ENCODE data around the gene ADIG. TPM values are rescaled to one million over a fixed set of nuclear protein-coding genes. Genes with fewer than 3 reads are reported as not detected.

ADIG gene
- total and polyA plus RNA-seq, 2 experiments from 2014 or later, result not detected

GRCh38 chr20:38555395-38555794 lies 25.6 kb upstream of the ADIG start:
- Histone ChIP-seq H3K4me2 (ENCODE audit: unreplicated experiment) (no peak overlapping the region), H4K20me1 (ENCODE audit: insufficient read depth) (no peaks in the 10 kb centered on the region), H2AFZ (no peak overlapping the region), H3K79me2 (ENCODE audit: insufficient read depth) (no peaks in the 10 kb centered on the region), H3K27me3 (replicated peaks; ENCODE audit: insufficient read depth) (no peaks in the 10 kb centered on the region), H3K9me2 (ENCODE audit: insufficient read depth) (no peaks in the 10 kb centered on the region), H3K9me3 (ENCODE audit: low read depth) (no peaks in the 10 kb centered on the region), H3K4me3 (no peak overlapping the region), H3K36me3 (ENCODE audit: low read depth) (peaks cover 71% of the 10 kb centered on the region), H3K27ac (no peak overlapping the region), H3F3A (ENCODE audit: insufficient read depth) (peaks cover 14% of the 10 kb centered on the region; the same call in 1 of the 2 replicates), H3K4me1 (ENCODE audit: insufficient read depth) (peaks cover 9% of the 10 kb centered on the region), H3K9ac (no peak overlapping the region)
- DNase-seq, result no peak
- in situ Hi-C loops (cut with MboI), result no loop called here
- TF ChIP-seq EZH2 (IDR thresholded peaks at IDR 0.05; ENCODE audit: insufficient read depth, poor library complexity, severe bottlenecking) (no peak), EZH2phosphoT487 (IDR thresholded peaks at IDR 0.05; ENCODE audit: insufficient read depth, low read depth) (no peak)

GRCh38 chr20:38557174-38557573 lies 23.8 kb upstream of the ADIG start:
- H3K27me3 ChIP-seq (replicated peaks; ENCODE audit: insufficient read depth), result no peaks in the 10 kb centered on the region
- H3K36me3 ChIP-seq (ENCODE audit: low read depth), result peaks cover 64% of the 10 kb centered on the region
- peaks cover 9% of the 10 kb centered on the region for H3K4me1 ChIP-seq (ENCODE audit: insufficient read depth)

GRCh38 chr20:38558596-38559360 lies 22.2 kb upstream of the ADIG start:
- H3K36me3 ChIP-seq (ENCODE audit: low read depth), result peaks cover 58% of the 10 kb centered on the region
- 98% methylated on average over 3 of the region's 3 CpGs for WGBS, 2 experiments (ENCODE audit: low coverage in 1 of 2, low lambda C conversion rate in 2 of 2, missing lambda C conversion rate in 2 of 2)

More at GRCh38 chr20:38557174-38557573, 23.8 kb upstream of the ADIG start:
- no peaks in the 10 kb centered on the region for H3K9me3 ChIP-seq (ENCODE audit: low read depth)
- no peak overlapping the region for H2AFZ ChIP-seq
- no peak overlapping the region for H3K27ac ChIP-seq
- peaks cover 14% of the 10 kb centered on the region; the same call in 1 of the 2 replicates for H3F3A ChIP-seq (ENCODE audit: insufficient read depth)
- no peaks in the 10 kb centered on the region for H3K9me2 ChIP-seq (ENCODE audit: insufficient read depth)
- H3K4me3 ChIP-seq, result no peak overlapping the region
- in situ Hi-C loops (cut with MboI), result no loop called here
- DNase-seq, result no peak
- 95 to 98% methylated on average over 2 of the region's 2 CpGs for WGBS, 2 experiments (ENCODE audit: low coverage in 1 of 2, low lambda C conversion rate in 2 of 2, missing lambda C conversion rate in 2 of 2)
- H3K4me2 ChIP-seq (ENCODE audit: unreplicated experiment), result no peak overlapping the region
- H3K9ac ChIP-seq, result no peak overlapping the region
- TF ChIP-seq EZH2phosphoT487 (IDR thresholded peaks at IDR 0.05; ENCODE audit: insufficient read depth, low read depth) (no peak), EZH2 (IDR thresholded peaks at IDR 0.05; ENCODE audit: insufficient read depth, poor library complexity, severe bottlenecking) (no peak)
- no peaks in the 10 kb centered on the region for H3K79me2 ChIP-seq (ENCODE audit: insufficient read depth)
- H4K20me1 ChIP-seq (ENCODE audit: insufficient read depth), result no peaks in the 10 kb centered on the region

GRCh38 chr20:38559764-38560163 lies 21.2 kb upstream of the ADIG start:
- no peaks in the 10 kb centered on the region for H4K20me1 ChIP-seq (ENCODE audit: insufficient read depth)
- H3K4me2 ChIP-seq (ENCODE audit: unreplicated experiment), result no peak overlapping the region
- peak overlapping the region; percentile 23; the same call in 1 of the 2 replicates for H3K27ac ChIP-seq
- peaks cover 48% of the 10 kb centered on the region for H3K36me3 ChIP-seq (ENCODE audit: low read depth)
- H3K9ac ChIP-seq, result no peak overlapping the region
- in situ Hi-C loops (cut with MboI), result no loop called here
- no peaks in the 10 kb centered on the region for H3K9me3 ChIP-seq (ENCODE audit: low read depth)
- H3K79me2 ChIP-seq (ENCODE audit: insufficient read depth), result no peaks in the 10 kb centered on the region
- H3K4me3 ChIP-seq, result no peak overlapping the region
- peaks cover 9% of the 10 kb centered on the region for H3K4me1 ChIP-seq (ENCODE audit: insufficient read depth)
- H3K9me2 ChIP-seq (ENCODE audit: insufficient read depth), result no peaks in the 10 kb centered on the region
- no peak overlapping the region for H2AFZ ChIP-seq
- no peak for TF ChIP-seq EZH2phosphoT487 (IDR thresholded peaks at IDR 0.05; ENCODE audit: insufficient read depth, low read depth)
- no peak for TF ChIP-seq EZH2 (IDR thresholded peaks at IDR 0.05; ENCODE audit: insufficient read depth, poor library complexity, severe bottlenecking)
- 46 to 51% methylated on average over 3 of the region's 3 CpGs for WGBS, 2 experiments (ENCODE audit: low coverage in 1 of 2, low lambda C conversion rate in 2 of 2, missing lambda C conversion rate in 2 of 2)
- peak; percentile 37 for DNase-seq
- no peaks in the 10 kb centered on the region for H3K27me3 ChIP-seq (replicated peaks; ENCODE audit: insufficient read depth)
- peaks cover 14% of the 10 kb centered on the region; the same call in 1 of the 2 replicates for H3F3A ChIP-seq (ENCODE audit: insufficient read depth)

More at GRCh38 chr20:38558596-38559360, 22.2 kb upstream of the ADIG start:
- in situ Hi-C loops (cut with MboI), result no loop called here
- no peak for DNase-seq
- TF ChIP-seq EZH2phosphoT487 (IDR thresholded peaks at IDR 0.05; ENCODE audit: insufficient read depth, low read depth) (no peak), EZH2 (IDR thresholded peaks at IDR 0.05; ENCODE audit: insufficient read depth, poor library complexity, severe bottlenecking) (no peak)
- Histone ChIP-seq H3K4me1 (ENCODE audit: insufficient read depth) (peaks cover 9% of the 10 kb centered on the region), H3K9me2 (ENCODE audit: insufficient read depth) (no peaks in the 10 kb centered on the region), H3K4me3 (no peak overlapping the region), H3K79me2 (ENCODE audit: insufficient read depth) (no peaks in the 10 kb centered on the region), H3K4me2 (ENCODE audit: unreplicated experiment) (no peak overlapping the region), H3F3A (ENCODE audit: insufficient read depth) (peaks cover 14% of the 10 kb centered on the region; the same call in 1 of the 2 replicates), H4K20me1 (ENCODE audit: insufficient read depth) (no peaks in the 10 kb centered on the region), H3K9me3 (ENCODE audit: low read depth) (no peaks in the 10 kb centered on the region), H2AFZ (no peak overlapping the region), H3K27me3 (replicated peaks; ENCODE audit: insufficient read depth) (no peaks in the 10 kb centered on the region), H3K27ac (0 out of 2 replicates have a peak overlapping the region, but pooled peaks have one; percentile 23), H3K9ac (no peak overlapping the region)
